ENCODE measurements around the gene MUC12.
"Not testable (repeated sequence)": the region's sequence is repeated elsewhere in the genome, so short reads cannot be mapped to it uniquely, and the experiment has no call there.

- TF ChIP-seq POLR2A (IDR thresholded peaks at IDR 0.05; ENCODE audit: low read depth, low read length); POLR2AphosphoS5 (IDR thresholded peaks at IDR 0.05; ENCODE audit: insufficient read depth, low read depth, low read length); CTCF (IDR thresholded peaks at IDR 0.05; ENCODE audit: extremely low read depth in 1 of 2, insufficient read depth in 1 of 2, low read depth in 1 of 2, low read length in 2 of 2); JUN (IDR thresholded peaks at IDR 0.05; ENCODE audit: borderline replicate concordance, insufficient read depth, insufficient read length, low read depth): not testable (repeated sequence)
These were observed 33.0 kb downstream of the MUC12 start for GRCh38 chr7:101002333-101002732.

Data from endothelial cell of umbilical vein (primary cell).